Stimulated activated CD4-positive, alpha-beta T cell treated with anti-CD3 and anti-CD28 coated beads, Interleukin-12 subunit alpha, Interleukin-12 subunit beta, amount 100 ng/mL, for 48 hours (primary cell): ENCODE measurements around the gene RGSL1.
A peak's percentile ranks its signal among the peaks of the same experiment; 100 is the strongest.

ENCODE experiments used
- DNase-seq, 3 donors: peaks; one replicate each; pipeline ENCODE4 v3.0.0-alpha.2; 2020; ENCODE audit warnings: low read depth in 2 of 3, low spot score in 1 of 3

Gene RGSL1

DNA sequence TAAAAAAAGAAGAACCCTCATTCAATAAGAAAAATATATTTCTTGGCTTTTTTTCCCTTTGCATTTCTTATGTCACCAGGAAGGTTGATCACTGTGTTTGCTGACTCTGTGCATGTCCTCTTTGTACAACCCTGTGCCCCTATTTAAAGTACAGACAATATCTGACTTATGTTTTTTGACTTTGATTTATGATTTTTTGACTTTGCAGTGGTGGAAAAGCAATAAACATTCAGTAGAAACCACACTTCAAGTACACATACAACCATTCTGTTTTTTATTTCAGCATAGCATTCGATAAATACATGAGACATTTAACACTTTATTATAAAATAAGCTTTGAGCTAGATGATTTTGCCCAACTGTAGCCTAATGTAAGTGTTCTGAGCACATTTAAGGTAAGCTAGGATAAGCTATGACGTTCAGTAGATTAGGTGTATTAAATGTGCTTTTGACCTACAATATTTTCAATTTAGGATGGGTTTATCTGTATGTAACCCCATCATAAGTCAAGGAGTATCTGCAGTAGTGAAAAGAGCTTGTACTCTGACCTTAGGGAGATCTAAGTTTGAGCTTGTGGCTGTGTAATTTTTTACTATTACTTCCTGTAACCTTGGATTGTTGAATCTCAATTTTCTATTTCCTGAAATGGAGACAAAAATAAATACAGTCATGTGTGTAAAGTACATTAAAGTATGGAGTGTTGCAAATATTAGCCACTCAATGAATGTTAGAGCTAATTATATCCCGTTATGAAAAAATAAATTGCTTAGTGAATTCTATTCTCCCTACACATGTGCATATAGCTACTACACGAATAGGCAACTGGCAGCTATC, 137.9 kb downstream of the RGSL1 start:
- DNase-seq, result no peak

DNA sequence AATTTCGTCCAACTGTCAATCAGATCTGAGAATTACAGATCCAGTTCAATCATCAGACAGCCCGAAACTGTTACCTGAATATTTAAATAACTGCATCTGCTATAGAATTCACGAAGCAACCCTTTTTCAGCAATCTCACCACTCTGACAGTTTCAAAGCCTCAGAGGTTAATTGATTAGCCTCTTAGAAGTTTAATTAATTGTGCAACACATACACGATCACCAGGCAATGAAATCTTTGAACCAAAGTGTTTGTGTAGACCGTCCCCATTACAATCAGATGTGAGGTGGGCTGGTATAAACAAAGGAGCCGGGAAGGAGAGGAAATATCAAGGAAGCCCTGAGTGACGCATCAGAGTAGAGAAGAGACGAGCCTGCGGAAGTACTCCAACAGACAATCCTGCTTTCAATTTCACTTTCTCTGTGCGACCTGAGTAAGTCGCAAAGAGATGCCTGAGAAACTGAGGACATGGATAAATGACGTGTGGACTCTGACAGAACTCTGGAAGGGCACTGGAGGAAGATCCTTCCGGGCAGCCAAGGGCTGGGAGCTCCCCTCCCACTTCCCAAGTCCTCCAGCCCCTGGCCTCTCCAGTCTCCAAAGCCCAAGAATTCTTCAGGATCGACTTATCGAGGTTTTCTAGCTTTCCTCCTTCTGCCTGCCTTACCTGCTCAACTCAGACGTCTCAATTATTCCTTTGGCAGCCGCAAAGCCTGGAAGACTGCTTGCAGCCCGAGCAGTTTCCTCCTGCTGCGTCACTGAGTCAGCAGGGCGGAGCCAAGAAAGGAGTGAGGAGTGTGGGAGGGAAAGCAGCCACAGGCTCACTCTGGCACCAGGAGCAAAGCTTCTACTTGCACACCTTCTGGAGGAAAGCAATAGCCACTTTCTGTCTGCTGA, 138.8 kb downstream of the RGSL1 start, which contains the start of gene RNASEL:
Gene RNASEL (minus strand): TSS at position 757 of the 897 bp plus-strand sequence. CDS start 2,450 bp downstream, outside the sequence.
- peak in 2 of 3 donors; percentile 48 to 59 for DNase-seq

DNA sequence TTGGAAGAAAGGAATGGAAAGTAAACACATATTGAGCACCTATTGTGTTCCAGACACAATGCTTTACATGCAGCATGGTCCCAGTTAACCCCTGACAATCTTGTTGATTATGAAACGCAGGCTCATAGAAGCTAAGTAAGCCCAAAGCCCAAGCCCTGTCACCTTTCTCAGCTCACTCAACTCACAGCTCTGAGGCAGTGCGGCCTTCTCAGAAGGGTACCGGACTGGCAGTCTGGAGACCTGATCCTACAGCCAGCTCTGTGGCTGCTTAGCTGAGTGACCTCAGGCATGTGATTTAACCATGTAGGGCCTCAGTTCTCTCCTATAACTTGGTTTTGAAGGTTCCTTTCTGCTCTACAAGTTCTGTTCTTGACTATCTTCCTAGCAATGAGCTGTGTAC, 139.6 kb downstream of the RGSL1 start:
- DNase-seq, result no peak

DNA sequence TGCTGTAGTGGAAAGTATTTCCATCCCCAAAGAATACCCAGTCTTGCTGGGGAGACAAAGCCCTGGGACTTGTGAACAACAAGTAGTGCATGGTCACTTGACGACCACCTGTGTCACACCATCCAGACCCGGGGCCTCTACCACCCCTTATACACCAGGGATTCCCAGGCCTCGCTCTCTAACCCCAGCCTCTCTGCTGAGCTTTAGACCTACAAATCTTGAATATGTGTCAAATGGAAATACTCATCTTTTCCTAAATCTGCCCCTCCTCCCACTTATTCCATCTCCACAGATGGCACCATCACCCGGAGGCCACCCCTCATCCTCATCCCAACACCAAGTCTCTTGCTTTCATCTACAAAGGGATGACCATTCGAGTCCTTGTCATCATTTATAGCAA, 140.0 kb downstream of the RGSL1 start:
- DNase-seq, result no peak

DNA sequence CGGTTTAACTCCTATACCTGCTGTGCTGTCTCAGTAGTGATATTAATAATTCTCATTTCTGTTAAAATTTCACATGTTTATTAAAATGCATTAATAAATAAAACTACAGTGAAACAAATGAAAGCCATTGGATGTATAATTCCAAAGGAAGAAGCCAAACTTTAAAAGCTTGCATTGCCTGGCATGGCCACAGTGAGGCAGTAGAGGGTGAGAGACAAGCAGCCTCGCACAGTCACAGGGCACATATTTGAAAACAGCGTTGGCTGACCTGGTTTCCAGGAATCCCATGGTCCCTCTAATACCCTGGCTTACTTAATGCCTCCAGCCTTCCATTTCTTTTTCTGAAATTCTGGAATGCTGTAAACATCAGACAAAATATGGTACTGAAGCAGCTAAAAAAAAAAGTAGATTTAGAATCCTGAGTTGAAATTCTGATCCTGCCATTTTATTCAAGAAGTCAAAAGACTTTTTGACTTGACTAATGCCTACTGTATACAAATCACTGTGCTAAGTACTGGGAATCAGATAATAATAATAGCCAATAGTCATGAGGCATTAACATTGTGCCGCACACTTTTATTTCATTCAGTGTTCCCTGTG, 145.8 kb downstream of the RGSL1 start:
- peak in 2 of 3 donors; percentile 61 to 71 for DNase-seq

DNA sequence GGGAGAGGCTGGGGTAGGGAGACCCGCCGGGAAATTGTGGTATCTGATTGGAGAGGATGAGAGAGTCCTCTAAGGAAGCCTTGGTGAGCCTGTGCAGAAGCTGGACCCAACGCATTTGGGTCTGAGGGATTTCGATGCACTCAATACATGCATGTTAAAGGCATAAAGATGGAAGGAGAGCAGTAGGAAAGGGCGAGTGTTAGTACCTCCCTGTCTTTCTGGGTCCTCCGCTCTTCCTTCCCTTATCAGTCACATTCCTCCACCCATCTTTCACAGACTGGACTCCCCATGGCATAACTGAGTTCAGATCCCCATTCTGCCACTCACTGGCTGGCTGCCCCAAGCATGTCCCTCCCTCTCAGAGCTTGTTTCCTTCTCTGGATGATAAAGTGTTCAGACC, 147.0 kb downstream of the RGSL1 start:
- no peak for DNase-seq

DNA sequence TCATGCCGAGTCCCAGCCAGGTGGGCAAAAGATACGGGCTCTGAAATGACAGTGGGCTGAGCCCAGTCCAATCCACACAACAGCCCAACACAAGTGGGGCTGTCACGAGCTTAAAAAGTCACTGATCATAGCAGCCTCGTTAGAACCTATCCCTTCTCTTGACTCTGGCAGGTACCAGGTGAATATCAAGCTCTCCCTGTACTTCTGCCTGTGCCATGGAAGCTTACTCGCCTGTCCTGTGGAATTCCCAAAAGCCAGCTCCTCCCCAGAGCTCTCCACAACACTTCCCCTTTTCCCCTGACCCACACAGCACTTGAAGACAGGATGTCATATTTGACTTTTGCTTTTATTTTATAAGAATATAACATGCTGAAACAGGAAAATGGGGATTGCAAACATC, 148.3 kb downstream of the RGSL1 start:
- DNase-seq, result no peak

DNA sequence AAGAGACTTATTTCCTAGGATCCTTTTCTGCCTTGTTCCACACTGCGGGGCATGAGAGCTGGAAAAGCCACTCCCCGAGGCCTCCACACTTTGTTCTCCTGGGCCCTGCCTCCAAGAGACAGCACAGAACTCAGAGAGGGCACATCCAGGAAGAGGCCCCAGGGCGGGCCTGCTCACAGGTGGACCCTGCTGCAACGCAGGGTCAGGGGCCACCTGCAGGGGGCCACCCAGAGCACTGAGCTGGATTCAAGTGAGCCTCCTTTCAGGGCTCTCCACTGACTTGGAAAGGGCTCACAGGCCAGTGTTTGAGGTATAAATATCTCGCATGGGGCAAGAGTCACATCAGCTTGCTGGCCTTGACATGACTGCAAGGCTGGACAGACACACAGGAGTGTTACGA, 149.4 kb downstream of the RGSL1 start:
- no peak for DNase-seq

DNA sequence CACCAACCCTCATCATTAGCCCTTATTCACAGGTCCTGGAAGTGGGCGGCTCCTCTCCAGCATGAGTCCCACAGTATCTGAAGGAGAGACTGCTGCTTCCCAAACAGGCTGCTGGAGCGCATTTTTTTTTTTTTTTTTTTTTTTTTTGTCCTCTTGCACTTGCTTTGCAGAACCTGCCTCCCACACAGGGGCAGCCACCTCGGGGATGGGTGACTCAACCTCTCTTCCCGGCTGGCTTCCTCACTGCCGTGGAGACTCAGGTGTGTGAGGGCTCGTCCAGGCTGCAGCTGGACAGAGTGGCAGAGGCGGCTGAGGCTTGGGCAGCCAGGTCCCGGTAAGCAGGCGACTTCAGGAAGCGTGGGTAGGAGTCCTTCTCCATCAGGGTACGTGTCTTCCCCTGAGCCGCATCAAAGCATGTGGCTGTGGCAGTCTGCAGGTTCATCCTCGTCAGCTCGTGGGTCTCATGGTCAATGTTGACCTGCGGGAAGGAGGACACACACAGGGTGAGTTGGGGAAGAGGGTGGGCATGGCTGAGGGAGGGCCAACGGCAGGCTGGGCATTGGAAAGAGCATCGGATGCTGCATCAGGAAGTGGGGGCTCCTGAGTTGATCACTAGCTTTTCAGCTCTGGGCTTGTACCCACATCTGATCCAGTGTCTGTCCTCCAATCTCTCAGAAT, 150.2 kb downstream of the RGSL1 start:
- DNase-seq, result no peak

DNA sequence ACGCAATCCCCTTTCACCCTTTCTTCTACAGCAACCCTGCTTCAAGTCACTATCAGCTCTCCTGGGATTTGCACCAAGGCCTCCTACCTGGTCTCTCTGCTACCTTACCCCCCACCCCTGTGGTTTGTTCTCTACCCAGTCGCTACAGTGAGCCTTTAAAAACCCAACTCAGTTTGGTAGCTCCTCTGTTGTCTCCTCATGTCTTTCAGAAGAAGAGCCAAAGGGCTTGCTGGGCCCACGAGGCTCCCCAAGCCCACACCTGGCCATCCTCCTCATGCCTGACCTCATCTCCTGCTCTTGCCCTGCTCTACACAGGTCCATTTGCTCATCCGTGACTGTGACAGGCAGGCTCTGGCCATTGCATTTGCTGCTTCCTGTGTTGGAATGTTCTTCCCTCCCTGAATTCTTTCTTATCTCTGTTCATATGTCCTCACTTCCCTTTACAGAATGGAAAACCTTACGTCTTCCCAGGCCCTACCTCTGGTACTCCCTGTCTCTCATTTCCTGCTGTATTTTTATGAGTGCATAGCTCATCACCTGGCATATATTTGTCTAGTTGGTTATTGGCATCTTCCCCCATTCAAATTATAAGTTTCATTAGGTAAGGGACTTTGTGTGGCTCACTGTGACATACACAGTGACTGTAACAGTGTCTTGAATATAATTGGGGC, 150.9 kb downstream of the RGSL1 start:
- DNase-seq, result no peak

DNA sequence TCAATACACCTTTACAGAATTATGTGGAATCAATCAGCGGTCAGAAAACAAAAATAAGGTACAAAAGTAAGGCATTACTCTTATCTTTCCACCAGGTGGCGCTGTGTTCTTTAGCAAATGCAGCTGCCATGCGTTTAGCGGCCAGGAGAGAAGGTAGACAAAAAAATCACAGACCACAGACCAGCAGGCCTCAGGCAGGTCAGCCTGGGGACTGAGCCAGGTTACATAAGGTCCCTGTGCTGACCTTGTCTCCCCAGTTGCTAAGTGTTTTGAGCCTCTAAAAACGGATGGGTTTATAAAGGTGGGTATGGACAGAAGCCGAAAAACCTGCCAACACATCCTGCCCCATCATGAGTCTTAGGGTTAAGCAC, 151.5 kb downstream of the RGSL1 start:
- DNase-seq, result peak in 1 of 3 donors; percentile 75

DNA sequence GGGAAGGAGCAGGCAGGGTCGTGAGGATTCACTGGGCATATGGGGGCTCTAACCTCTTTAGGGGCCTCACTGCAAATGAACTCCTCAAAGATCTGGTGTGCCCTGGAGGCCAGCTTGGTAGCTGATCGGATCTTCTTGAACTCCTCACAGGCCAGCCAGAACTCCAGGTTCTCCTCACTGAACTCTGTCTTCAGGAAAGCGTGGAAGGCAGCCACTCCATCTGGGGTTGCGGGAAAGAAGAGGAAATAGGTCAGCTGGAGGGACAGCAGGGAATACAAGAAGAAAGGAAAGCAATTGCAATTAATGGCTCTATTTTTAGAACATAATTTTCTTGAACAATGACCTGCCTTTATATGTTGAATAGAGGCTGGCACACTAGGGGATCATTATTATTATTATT, 152.0 kb downstream of the RGSL1 start:
- no peak for DNase-seq

DNA sequence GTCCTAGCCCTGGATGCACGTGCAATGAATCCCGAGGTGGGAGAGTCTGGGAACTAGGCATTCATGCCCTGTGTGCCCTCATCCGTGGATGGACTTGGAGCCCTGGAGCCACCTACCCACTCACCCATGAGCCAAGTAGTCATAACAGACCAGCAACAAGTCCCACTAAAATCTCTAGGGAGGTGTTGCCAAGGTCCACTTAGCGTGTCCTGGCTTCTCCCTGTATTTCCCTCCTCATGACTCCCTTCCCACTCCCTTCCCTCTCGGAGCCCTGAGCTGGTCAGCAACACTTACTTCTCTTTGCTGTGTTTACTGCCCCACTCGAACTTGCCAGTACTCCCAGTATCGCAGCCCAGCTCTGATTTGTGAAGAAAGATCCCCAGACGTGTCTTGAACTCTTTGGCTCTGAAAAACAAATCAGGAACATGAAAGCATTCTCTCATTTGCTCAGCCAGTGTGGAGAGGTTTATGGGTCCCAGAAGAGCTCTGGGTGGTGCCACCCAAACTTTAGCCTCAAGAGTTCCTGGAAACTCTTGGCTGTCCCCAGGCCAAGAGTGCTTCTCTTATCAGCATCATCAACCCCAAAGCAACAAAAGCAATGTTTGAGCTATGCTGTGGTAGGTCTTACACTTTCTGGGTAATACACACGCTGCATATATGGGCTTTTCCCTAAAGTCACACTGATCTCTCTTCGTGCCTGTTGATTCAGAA, 153.1 kb downstream of the RGSL1 start:
- no peak for DNase-seq

DNA sequence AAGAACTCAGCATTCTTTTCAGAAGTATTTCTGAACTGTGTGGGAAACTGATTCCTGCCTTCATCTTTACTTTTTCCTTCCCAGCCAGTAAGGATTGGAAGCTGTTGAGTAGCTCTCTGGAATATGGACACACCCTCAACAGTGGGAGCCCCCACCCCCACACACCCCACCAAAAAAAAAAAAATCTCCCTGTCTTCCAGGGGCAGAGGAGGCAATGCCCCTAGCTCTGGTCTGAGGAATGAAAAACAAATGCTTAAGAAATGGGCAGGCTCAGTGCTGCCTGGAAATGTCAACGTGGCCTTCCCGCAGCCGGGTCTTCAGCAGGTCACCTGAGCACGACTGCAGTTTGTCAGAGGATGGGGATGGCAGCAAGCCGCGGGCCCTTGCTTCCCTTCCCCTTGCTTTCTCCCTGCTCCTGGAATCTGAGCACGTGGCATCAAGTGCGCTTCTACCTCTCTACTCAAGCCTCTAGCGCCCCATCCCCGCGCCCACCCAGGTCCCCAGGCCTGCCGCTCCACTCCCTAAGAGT, 153.8 kb downstream of the RGSL1 start:
- no peak for DNase-seq

DNA sequence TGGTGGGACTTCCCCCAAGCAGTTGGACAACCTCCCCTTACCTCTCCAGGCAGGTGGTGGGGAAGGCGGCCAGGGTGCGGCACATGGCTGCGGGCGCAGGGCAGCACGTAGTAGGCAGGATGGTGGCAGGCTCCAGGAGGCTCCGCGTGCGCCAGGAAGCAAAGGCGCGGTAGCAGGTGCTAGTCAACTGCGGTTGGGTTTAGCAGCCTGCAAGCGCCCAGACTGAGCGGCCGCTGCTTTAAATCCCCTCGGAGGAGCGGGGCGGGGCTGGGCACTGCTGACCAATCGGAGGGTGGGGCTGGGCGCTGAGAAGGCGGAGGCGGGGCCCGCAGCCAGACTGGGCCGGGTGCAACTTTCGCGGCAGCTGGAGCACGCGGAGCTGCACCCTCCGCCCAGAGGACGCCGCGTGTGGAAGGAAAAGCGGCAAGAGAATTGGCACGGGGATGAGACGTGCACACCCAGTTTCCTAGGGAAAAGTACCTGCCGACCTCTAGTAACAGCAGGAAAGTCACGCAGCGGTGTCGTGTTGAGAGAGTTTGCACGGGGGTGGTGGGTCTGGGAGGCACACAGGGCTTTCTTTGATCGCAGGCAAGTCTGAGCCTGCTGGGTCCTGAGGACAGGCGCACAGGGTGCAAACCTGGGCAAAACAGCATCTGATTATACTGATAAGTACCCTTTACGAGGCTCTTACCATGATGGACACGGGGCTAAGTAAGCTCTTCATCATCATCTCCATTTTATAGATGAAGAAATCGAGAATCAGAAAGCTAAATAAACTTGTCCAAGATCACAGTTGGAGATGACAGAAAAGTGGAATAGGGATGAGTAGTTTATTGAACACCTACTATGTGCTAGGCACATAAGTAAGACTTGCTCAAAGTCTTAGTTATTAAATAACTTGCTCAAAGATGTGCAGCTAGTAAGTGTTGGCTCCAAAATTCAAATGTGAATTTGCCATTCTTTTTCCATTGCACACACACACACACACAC, 154.5 kb downstream of the RGSL1 start, which contains the start of gene RGS16:
Gene RGS16 (minus strand): TSS at position 215 of the 990 bp plus-strand sequence. CDS start 130 bp downstream, at position 85.
- DNase-seq, result peak; percentile 92 to 97 (median 94)

DNA sequence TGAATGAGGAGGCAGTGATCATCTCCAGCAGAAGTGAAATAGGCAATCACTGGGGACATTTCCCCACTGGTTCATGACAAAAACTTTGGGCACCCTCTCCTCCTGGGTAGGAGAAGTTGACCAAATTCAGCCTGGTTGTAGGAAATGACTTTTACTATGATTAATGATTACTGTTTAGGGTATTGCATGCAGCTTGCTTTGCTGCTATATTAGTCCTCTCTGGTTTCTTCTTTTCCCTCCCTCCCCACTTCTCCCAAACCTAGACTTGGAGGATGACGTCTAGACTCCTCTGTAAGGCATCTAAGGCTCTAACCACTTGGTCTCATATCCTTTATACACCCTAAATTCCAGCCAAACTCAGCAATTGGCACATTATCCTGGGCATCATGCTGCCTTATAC, 157.6 kb downstream of the RGSL1 start:
- DNase-seq, result no peak

DNA sequence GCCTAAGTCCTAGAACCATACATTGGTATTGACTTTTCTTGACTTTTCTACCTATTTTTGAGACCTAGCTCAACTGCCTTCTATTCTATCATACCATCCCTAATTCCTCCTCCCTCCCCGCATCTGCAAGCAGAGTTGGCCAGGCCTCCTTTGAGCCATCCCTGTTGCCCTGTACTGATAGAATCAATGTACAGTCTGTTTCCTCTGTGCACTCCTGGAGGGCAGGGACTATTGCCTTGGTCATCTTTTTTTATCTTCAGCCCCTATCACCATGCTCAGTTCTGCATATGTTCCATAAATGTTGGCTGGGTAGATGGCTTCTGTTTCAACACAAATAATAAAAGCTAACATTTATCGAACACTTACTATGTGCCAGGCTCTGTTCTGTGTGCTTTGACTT, 158.3 kb downstream of the RGSL1 start:
- no peak for DNase-seq

DNA sequence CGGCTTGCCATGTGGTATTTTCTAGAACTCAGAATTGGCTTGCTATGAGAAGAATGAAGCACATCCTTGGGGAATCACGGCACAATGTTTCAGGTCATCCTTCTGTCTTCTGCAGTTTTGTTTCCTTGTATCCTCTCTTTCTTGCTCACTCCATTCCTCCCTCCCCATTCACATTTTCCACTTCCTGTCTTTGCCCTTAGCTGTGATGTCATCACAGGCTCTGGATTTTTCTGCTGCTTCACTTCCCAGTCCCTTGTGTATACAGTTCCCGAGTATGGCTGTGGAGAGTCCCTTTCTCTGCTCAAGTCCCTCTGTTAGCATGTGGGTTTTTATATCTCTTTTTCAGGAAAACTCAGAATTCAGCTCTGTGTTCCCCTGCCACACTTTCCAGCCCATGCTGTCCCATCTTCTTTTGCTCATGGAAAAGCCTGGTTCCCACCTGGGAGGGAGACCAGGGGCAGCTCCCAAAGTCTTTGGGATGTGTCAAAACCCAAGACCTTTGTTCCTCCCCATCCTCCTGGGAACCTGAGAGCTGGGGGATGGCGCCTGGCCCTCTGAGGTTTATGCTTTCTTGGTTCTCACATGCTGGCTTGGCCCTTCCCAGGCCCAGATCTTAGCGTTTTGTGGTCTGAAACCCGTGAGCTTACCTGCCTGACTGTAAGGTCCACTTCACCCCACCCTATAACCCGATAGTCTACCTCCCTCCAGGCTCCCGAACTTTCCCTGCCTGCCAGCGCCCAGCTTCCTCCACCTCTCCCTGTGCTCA, 159.1 kb downstream of the RGSL1 start:
- no peak for DNase-seq
